ENCODE measurements around the gene ACAN. TPM values are rescaled to one million over a fixed set of nuclear protein-coding genes. Genes with fewer than 3 reads are reported as not detected.

ACAN gene
- total and polyA plus RNA-seq, 2 of the 8 experiments (the other 6 are each of a cell fraction or from before 2014, with no cell fraction given), result 0.71 to 0.73 TPM

- Histone ChIP-seq H3K4ac (replicated peaks; ENCODE audit: insufficient read length, low read depth, low read length) (no peak overlapping the region), H2AFZ (ENCODE audit: low read length) (no peak overlapping the region), H2BK12ac (ENCODE audit: low read depth, low read length) (no peak overlapping the region), H4K5ac (ENCODE audit: insufficient read length, low read depth, low read length) (no peak overlapping the region), H4K91ac (replicated peaks; ENCODE audit: insufficient read length, low read length) (no peak overlapping the region), H3K27me3 (replicated peaks in 1 of 4; ENCODE audit: control insufficient read depth in 3 of 4, extremely low read depth in 1 of 4, insufficient read depth in 3 of 4, low read length in 3 of 4) (no peaks in the 10 kb centered on the region), H2BK20ac (ENCODE audit: low read length) (no peak overlapping the region), H3K23ac (ENCODE audit: insufficient read length) (no peak overlapping the region), H3K4me2 (ENCODE audit: insufficient read depth in 1 of 2, low read depth in 2 of 2, low read length in 2 of 2) (no peak overlapping the region), H2BK120ac (replicated peaks; ENCODE audit: low read depth, low read length) (no peak overlapping the region), H4K8ac (ENCODE audit: extremely low read depth, insufficient read depth, low read length) (no peak overlapping the region), H2BK15ac (ENCODE audit: low read length) (no peak overlapping the region), H3K27ac (ENCODE audit: low read depth, low read length) (no peak overlapping the region), H3K9me3 (ENCODE audit: insufficient read depth in 2 of 2, low read depth in 1 of 2, low read length in 1 of 2) (no peaks in the 10 kb centered on the region; a peak in 1 of 4 replicates), H3K56ac (replicated peaks; ENCODE audit: insufficient read length, low read depth, low read length) (no peak overlapping the region), H3K4me3 (ENCODE audit: extremely low read depth in 1 of 4, insufficient read depth in 2 of 4, low read depth in 3 of 4, low read length in 4 of 4) (no peak overlapping the region), H3K14ac (ENCODE audit: insufficient read length) (no peak overlapping the region), H4K20me1 (replicated peaks in 1 of 2; ENCODE audit: control insufficient read depth in 1 of 2, insufficient read depth in 2 of 2, low read length in 2 of 2) (peaks cover 24 to 51% of the 10 kb centered on the region in 2 experiments), H3K4me1 (replicated peaks in 1 of 4; ENCODE audit: control insufficient read depth in 3 of 4, insufficient read depth in 4 of 4, low read length in 3 of 4) (peaks cover 0 to 33% (median 16%) of the 10 kb centered on the region in 4 experiments; a peak in 6 of 7 replicates), H3K36me3 (ENCODE audit: control insufficient read depth in 2 of 4, insufficient read depth in 4 of 4, low read length in 3 of 4) (peaks cover 55 to 89% (median 76%) of the 10 kb centered on the region in 4 experiments), H3K9ac (replicated peaks in 1 of 4; ENCODE audit: extremely low read depth in 1 of 4, low read depth in 3 of 4, low read length in 3 of 4) (no peak overlapping the region), H3K79me1 (ENCODE audit: low read depth, low read length) (peaks cover 16% of the 10 kb centered on the region), H3K18ac (ENCODE audit: extremely low read depth, low read length) (no peak overlapping the region), H3K23me2 (ENCODE audit: low read depth, low read length) (peaks cover 5% of the 10 kb centered on the region; the same call in 1 of the 2 replicates), H2AK5ac (ENCODE audit: low read depth, low read length) (no peak overlapping the region), H3K79me2 (ENCODE audit: control insufficient read depth in 1 of 2, insufficient read depth in 2 of 2, low read length in 2 of 2) (peaks cover 0 to 40% of the 10 kb centered on the region in 2 experiments; a peak in 2 of 4 replicates), H2BK5ac (ENCODE audit: low read depth, low read length) (no peak overlapping the region)
- ChIA-PET POLR2A (ENCODE audit: partially characterized antibody) (interaction anchor here (1.0 to 27.2 kb wide), 14 partner anchors 7 to 138 kb away, joined by 3 to 607 read pairs (median 6); partner anchors contain the start of genes HAPLN3 and MFGE8), CTCF (ENCODE audit: partially characterized antibody) (interaction anchor here (0.6 to 7.8 kb wide), 12 partner anchors 10 to 268 kb away, joined by 3 to 94 read pairs (median 4); partner anchors contain the start of genes HAPLN3 and MFGE8)
- WGBS, 2 experiments (ENCODE audit: extremely low coverage in 1 of 2, insufficient coverage in 1 of 2, insufficient read length in 1 of 2, insufficient replicate concordance in 2 of 2, low coverage in 1 of 2, low lambda C conversion rate in 2 of 2, missing lambda C conversion rate in 1 of 2), result 89% methylated on average over 6 of the region's 6 CpGs; no CpG with 5 or more reads in 1 of the 2 experiments
- FAIRE-seq (no peak), DNase-seq (ENCODE audit: low read depth in 1 of 2, low spot score in 2 of 2) (no peak)
- TF ChIP-seq POLR2A (IDR thresholded peaks at IDR 0.05; ENCODE audit: control extremely low read depth in 1 of 2, low read depth in 2 of 2, low read length in 2 of 2) (peak in 1 of 2 experiments; percentile 3; a peak in 1 of 3 replicates), GTF2F1 (IDR thresholded peaks at IDR 0.05; ENCODE audit: borderline replicate concordance, low read depth, low read length) (no peak)
Observed at GRCh38 chr15:88902221-88902835, 99.1 kb downstream of the ACAN start.
